NCI-H510A treated with DMSO at 0.1 percent for 48 hours (cell line): ENCODE results near the gene COA5.

Source experiments
- DNase-seq: peaks from one replicate; lab custom pipeline; 2025; lab: John Stamatoyannopoulos, UW

The COA5 gene

GRCh38 chr2:98571796-98572195 lies 36.5 kb downstream of the COA5 start:
- DNase-seq = no peak

DNA sequence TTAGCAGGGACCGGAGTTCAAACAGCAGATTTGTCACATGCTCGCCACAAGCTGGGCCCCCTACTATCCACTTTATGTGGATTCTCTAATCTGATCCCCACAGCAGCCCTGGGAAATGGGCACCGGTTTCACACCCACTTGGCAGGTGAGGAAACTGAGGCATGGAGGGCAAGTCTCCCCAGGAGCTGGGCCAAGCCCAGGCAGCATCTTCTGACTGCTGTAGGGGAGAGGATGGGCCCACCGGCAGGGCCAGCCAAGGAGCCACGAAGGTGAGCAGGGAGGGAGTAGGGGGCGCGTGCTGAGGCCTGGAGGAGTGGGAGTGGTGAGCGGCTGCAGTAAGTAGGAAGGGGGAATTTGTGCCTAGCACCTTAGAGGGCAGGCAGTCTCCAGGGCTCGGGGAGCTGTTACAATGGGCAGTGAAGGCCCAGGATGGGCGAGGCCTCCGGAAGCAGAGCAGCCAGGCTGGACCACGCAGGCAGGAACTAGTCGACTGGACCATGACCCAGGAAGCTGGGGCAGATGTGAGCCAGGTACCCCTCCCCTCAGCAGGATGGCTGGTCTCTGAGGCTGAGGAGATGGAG lies 37.1 kb downstream of the COA5 start:
- DNase-seq = no peak

GRCh38 chr2:98570356-98570755 lies 38.0 kb downstream of the COA5 start:
- DNase-seq = no peak

- no peak for DNase-seq
Measured at GRCh38 chr2:98569915-98570314, 38.4 kb downstream of the COA5 start.

- DNase-seq = no peak
Measured at GRCh38 chr2:98569197-98569793, 39.0 kb downstream of the COA5 start.

DNA sequence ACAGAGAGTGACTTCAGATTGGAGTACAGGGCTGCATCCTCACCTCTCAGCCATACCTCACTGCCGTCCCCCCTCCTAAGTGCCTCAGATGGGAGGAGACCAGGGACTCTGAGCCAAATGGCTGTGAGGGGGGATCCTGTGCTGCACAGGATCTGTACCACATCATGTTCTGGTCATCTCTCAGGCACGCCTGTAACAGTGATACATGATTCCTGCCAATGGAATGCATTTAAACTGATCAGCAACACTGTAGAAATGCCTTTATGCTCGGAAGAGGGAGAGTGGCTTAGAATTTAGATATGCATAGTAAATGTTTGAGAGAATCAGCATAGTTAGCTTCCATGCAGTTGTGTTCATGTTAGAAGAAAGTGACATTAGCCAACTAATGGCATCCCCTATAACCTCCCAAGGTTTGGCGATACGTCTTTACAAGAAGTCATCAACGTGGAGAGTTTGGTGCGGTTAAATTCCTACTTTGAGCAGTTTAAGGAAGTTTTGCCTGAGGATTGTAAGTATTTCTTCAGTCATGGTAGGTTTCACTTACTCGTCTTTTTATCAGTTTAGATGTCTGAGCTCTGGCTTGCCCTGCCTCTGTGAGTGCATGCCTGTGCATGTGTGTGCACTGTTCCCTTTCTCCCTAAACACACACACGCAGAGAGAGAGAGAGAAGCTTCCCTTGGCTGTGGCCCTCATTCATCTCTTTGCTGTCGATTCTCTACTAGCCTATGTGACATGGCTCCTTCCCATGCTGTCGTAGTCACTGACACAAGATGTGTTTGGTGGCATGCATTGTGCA lies 40.0 kb downstream of the COA5 start:
- DNase-seq = no peak

GRCh38 chr2:98565941-98566340 lies 42.4 kb downstream of the COA5 start:
- no peak for DNase-seq

GRCh38 chr2:98565286-98565860 lies 42.9 kb downstream of the COA5 start:
- no peak for DNase-seq

DNA sequence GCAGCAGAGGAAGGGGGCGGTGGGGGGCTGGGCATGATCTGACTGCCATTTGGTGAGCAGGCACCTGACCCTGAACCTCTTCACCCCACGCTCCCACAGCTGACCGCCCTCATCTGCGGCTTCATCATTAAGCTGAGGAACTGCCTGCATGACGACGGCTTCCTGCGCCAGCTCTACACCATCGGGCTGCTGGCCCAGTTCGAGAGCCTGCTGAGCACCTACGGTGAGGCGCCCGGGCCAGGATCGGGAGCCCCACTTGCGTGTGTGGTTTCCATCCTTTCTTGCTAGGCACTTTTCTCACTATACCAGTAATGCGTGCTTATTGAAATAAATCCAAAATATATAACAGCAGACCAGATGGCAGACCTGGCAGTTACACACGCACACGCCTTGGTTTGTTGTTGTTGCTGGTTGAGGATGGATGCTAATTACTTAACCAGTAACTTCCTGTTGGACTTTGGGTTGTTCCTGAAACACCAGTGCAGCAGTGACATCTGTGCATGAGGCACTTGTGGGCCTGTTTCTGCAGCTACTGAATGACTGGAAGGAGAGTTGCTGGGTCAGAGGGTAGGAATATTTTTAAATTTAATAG lies 43.7 kb downstream of the COA5 start:
- DNase-seq = no peak

- DNase-seq = no peak
Measured at GRCh38 chr2:98563394-98563793, 44.9 kb downstream of the COA5 start.

- no peak for DNase-seq
Measured at GRCh38 chr2:98561902-98562695, 46.2 kb downstream of the COA5 start.

- DNase-seq = no peak
Measured at GRCh38 chr2:98561018-98561417, 47.3 kb downstream of the COA5 start.

DNA sequence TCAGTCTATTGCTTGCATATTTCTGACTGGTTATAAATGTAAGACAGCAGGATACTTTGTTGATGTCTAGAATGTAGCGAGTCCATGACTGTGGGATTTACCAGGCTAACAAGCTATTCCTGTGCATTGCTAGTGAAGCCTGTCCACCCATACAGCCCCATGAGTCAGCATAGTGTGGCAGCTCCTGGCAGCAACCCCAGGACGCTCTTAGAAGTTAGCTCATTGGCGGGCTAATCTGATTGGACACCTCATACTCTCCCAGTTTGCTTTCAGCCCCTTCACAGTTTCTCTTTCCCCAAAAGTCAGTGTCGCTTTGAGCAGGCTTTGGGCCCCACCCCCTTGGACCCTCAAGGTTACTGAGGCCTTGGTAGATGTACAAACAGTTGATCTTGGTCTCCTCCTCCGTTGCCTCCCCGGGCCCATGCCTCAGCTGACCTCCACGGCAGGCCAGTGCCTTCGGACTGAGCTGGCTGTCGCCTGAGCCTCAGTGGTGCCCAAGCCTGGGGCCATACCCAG lies 48.0 kb downstream of the COA5 start:
- DNase-seq = no peak

DNA sequence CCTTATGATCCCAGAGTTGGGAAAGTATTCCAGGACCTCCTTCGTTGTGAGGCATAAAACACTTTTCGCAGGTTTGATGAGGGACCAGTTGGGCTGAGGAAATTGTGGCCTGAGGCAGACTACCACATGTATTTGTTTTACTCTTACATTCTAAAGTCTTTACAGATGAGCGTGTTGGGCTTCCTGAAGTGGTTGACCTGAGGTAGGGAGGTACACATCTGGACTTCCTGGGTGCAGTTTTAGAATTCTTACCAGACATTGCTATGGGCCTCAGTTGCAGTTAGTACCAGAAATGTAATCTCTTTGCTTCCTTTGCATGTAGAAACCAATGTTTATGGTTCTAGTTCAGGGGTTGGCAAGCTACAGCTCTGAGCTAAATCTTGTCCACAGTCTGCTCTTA lies 48.7 kb downstream of the COA5 start:
- DNase-seq = no peak

DNA sequence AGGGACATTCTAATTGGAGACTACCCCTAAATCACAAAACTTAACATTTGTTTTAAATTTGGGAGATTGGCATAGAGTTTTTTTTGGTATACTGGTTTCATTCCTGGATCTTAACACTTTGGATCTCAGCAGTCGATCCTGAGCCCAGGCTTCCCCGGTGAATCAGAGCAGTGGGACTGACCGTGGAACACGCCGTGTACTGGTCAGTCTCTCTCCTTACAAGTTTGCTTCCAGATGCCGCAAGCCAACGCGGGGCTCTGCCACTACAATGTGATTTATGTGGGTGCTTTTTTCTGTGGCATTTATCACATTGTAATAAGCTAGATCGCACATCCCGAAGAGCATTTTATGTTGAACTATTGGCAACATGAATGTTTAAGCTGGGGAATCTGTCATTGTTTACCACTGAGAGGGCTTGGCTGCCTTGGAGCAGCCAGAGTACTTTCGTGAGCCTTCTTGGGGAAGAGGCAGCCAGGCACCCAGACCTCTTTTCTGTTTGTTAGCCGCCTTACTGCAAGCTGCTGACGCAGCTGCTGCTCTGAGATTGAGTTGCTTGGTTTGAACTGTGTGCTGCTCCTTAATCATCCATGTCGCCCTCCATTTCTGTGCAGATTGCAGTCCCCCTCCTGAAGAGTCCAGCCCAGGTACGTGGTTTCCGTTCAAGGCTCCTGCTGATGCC lies 49.3 kb downstream of the COA5 start:
- no peak for DNase-seq

DNA sequence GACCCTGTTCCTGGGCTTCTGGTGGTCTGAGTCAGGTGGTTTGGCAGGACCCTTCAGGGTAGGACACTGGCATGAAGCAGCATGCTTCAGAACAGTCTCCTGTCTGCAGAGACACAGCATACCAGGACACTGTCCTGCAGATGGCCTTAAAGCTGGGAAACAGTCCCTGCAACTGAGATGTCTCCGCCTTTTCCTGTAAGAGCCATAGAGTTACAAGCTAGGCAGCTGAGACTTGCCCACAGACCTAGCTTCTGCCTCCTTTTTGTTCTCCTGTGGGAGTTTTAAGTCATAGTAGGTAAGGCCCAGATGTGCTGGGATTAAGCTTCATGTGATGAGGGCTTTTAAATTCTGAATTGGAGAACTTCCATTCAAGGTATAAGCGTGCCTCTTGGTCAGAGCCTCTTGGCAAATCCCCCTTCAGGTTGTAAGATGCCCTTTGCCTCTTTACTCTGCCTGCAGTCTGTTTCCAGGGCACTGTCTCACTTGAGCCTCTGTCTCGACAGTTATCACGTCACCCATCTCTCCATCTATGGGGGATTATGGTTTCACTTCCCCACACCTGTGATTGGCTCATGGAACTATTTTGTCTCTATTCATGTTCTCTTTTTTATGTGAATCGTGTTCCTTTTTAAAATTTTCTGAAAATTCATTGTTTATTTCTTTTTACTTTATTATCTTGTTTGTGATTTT lies 51.8 kb downstream of the COA5 start:
- no peak for DNase-seq

DNA sequence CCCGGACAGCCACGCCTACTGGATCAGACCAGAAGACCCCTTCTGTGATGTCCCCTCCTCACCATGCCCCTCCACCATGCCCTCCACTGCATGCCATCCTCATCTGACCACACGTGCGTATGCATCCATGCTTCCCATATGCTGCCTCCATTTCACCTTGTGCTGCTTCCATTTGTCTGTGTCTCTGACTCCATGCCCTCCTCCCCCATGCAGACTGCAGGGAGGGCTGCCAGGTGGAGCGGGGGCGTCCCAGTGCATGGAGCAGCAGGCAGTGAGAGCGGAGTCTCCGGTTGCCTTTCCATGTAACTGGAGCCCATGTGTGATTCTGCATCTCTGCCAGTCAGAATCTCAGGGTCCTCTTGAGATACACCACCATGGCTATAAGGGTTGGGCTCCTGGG lies 52.6 kb downstream of the COA5 start:
- DNase-seq = no peak

DNA sequence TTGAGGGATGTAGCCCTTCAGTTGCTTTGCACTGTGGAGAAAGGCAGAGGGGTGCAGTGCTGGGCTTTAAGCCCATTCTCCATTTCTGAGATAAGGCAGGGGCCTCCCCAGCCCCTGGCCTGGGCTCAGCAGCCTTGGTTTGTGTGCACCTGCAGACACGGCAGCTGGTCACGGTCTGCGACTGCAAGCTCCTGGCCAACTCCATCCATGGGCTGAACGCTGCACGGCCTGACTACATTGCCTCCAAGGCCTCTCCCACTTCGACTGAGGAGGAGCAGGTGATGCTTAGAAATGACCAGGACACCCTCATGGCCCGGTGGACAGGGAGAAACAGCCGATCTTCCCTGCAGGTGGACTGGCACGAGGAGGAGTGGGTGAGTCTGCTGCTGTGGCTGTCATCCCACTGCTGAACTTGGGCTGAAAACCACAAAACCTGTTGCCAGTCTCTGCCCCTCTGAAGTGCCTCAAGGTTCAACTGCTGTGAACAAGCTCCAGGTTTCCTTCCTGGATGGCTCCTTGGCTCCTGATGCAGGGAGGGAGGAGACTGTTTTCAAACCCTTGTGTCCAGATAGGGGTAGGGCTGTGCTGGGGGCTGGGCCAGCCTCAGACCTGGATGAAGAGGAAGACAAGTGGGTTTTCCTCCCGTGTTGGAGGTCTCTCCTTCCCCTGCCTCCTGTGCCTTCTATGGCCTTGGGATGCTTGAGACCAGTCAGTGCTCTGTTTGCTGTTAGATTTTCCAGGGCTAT lies 54.0 kb downstream of the COA5 start:
- DNase-seq = no peak

- no peak for DNase-seq
Measured at GRCh38 chr2:98552499-98553179, 55.7 kb downstream of the COA5 start.
